Endometrial microvascular endothelial cells (primary cell): ENCODE results near the gene BPGM. TPM values are rescaled to one million over a fixed set of nuclear protein-coding genes. Genes with fewer than 3 reads are reported as not detected.
"Not testable (repeated sequence)": the region's sequence is repeated elsewhere in the genome, so short reads cannot be mapped to it uniquely, and the experiment has no call there.

ENCODE experiments used
- in situ Hi-C: cut with HindIII; loops from 2 replicates; pipeline ENCODE4 v1.10.0; 2017; ENCODE audit warnings: low sequenced_read_pairs, low pct_unique_long_range_greater_than_20kb; ENCODE audit errors: inconsistent ontology term
- total RNA-seq: library from RNA; depleted of rRNA; stranded (reverse); fragments of >200 nt; gene quantifications from one replicate; pipeline ENCODE4 v1.2.3, GENCODE V29; 2015; ENCODE audit errors: inconsistent ontology term

The BPGM gene
- total RNA-seq, 1 donor from 2014 or later, result 22.6 TPM

DNA sequence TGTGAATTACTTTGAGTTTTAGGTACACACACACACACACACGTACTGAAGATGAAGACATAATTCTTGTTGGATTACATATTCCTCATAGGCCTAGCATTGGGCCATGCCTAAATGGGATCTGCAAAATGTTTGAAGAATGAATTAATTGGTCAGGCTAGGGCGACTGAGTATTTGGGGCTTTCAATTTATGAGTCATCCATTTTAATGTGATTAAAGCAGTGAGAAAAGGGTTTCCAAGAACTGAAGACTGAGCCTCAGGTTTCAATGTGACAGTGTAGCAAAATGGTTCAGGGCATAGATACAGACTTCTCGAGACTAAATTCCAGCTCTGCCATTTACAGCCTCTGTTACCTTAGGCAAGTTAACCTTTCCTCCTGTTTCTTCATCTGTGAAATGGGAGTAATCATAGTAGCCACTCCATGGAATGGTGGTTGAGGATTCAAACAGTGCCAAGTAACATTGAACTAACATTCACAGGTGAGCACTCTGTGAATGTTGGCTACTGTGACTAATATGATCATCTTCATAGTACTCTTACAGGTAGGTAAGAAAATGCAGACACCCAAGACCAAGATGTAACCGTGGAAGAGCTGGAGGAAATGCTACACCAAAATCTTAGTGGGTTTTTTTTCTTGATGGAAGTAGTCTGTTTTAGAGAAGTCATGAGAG lies 7.6 kb downstream of the BPGM start:
- in situ Hi-C loops, result no loop called here

DNA sequence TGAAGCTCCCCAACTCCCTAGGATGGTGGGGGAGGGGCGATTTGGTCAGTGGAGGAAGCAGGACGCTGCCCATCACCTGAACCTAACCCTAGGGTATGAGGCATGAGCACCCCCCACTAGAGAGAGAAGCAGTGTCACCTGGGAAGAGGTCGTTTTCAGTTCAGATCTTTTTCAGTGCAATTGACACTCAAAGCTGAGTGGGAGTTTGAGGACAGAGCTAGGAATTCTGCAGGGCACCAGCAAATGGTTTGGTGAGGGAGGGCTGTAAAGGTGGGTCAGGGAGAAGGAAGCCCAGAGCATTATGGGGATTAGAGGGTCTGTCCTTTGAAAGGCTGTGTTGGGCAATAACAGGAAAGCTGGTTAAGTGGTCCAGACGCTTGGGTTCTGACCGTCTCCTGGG lies 10.9 kb downstream of the BPGM start:
- in situ Hi-C loops, result no loop called here

DNA sequence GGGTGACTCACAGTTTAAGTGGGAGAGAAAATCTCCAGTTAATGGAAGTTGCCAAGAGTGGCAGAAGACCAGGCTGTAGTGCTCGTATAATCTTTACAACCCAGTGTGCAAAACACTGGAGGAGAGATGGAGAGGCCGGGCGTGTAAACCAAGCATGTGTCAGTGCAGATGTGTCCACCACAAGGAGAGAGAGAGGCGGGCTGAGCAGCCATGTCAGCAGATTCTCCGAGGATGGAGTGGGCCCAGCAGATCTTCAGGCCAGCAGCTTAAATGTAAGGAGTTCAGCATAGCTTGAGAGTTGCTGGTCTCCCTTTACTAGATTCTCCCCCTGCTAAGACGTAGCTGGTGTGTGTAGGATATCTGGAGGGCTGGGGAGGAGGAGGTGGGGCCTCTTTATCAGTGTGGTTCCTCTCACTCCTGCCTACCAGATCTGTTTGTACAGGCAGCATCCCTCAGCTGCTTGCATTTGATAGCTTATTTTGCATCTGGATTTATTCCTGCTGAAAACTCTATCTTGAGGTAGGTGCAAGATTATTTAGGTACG lies 13.7 kb downstream of the BPGM start:
- in situ Hi-C loops, result no loop called here

DNA sequence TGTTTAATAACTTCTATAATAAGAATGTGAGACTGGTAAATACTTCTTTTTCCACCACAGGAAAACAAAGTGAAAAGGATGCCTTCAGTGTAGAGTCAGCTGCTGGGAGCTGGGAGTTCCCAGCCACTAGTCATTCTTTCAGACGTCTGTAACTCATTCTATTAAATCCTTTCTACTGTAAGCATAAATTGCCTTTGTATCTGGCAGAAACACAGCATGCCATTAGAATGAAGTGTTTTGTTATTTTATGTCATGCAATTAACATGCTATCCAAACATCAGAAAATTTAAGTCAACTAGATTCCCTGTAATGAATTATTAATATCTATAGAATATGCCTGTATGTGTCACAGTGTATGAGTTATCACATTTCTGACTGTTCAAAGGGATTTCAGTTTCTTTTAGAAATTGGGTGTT lies 14.3 kb downstream of the BPGM start:
- in situ Hi-C loops, result no loop called here

DNA sequence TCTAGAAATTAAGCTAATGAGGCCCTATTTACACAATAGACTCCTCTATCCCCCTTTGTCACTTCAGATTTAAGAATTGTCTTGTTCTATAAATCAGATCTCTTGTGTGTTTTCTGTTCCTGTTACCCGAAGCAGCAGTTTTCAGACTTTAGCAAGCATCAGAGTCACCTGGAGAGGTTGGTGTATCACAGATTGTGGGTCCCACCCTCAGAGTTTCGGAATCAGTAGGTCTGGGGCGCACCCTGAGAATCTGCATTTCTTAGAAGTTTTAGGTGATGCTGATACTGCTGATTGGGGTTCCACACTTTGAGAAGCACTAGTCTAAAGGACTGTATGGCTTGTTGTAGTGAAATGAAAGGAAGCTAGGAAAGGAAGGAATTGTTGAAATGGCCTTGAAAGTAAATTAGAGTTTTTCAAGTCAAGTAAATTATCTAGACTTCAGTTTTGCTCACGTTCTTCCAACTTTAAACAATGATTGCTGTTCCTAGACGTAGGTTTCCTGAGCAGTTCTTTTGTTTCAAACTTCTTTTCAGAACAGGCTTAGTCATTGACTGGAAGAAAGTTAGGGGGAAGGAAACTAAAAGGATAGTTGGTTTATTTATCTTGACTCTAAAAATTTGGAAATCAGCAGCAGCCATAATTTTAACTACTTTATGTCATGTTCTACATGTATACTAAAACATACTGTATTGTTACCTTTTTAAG lies 15.7 kb downstream of the BPGM start:
- in situ Hi-C loops, result no loop called here

DNA sequence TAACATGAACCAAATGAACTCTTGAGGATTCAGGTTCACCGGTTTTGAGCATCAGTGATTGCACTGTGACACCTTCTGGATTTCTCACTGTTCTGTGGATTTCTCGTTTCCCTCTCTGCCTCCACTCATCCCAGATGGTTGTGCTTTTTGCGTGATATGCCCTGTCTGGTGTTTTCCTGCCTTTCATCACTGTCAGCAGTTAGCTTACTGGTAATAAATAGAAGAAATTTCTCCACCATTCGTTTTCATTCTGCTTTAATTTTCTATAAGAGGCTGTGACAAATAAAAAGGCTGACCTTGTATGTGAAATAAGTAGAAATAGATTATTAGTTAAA lies 16.2 kb downstream of the BPGM start:
- in situ Hi-C loops, result no loop called here

DNA sequence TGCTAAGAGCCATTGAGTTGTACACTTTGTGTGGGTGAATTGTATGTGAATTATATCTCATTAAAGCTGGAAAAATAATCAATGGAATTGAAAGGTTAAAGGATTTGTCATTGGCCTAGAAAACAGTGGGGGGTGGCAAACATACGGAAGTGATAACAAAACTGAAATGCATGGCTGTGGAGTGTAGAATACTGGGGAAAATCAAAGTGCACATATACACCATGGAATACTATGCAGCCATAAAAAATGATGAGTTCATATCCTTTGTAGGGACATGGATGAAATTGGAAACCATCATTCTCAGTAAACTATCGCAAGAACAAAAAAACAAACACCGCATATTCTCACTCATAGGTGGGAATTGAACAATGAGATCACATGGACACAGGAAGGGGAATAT lies 18.4 kb downstream of the BPGM start:
- in situ Hi-C loops, result not testable (repeated sequence)

DNA sequence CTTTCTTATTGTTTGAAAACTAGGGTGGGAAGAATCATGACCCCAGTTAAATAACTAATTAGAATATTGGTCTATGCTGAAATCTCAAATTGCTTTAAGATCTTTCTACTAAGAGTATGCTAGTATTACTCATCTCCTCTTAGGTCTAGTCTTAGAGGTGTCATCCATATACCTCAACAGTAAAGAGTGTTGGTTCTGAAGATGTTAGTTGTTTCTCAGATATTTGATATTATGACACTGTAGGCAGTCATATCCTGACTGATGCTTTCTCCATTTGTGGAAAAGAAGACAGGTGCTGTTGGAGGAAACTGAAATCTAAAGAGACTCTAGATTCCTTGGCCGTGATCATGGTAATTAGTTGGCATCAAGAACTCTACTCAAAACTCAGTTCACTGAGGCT lies 21.2 kb downstream of the BPGM start:
- in situ Hi-C loops, result no loop called here

DNA sequence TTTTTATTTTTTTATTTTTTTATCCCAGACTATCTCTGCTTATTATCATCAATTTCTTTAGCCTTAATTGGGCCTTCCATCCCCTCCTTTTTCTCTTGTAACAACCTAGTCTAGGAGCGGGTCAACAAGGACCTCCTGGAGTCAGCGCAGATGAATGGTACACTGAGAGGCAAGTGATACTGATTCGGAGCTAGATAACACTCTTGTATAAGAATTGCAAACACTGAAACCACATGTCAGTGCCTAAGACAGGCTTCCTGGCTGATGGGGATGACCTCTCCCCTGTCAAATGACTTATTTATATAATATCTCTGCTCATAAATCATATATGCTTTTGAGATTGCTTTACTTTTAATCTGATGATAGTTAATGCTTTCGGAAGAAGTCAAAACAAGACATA lies 22.7 kb downstream of the BPGM start:
- in situ Hi-C loops, result no loop called here

DNA sequence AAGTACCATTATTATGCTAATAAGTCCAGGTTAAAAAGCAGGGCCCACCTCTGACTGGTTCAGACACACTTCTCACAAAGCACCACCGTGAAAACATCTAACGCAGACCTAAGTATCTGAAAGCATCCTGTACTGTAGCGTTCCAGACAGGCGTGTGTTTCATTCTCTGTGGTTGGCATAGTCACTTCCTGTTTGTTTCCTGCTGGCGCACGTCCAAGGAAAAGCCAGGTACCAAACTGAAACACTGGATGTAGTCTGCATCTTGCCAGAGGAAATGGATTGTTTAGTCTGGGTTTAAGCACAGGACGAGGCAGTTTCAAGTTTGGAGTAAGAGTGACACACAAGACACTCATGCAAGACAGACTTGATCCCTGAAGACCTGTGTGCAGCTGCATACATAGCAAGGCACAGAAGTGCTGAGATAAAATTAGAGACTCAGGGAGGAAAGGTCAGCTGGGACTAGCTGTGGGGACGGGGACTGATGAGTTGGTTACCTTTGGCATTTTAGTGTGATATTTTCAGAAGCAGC lies 23.3 kb downstream of the BPGM start:
- in situ Hi-C loops, result no loop called here

DNA sequence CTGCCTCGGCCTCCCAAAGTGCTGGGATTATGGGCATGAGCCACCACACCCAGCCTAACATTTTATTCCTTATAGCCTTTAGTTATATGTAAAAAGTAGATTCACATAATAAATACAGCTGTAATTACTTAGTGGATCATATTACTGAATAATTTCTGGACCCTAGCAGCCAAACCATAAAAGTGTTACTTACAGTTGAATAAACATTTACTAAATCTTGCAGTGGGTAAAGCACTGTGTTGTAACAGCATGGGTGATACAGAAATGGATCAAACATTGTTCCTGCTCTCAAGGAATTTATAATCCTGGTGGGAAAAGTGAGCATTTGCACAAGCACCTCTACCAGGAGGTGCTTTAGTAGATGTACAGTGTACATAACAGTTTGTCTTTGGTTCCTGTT lies 25.0 kb downstream of the BPGM start:
- in situ Hi-C loops, result no loop called here

DNA sequence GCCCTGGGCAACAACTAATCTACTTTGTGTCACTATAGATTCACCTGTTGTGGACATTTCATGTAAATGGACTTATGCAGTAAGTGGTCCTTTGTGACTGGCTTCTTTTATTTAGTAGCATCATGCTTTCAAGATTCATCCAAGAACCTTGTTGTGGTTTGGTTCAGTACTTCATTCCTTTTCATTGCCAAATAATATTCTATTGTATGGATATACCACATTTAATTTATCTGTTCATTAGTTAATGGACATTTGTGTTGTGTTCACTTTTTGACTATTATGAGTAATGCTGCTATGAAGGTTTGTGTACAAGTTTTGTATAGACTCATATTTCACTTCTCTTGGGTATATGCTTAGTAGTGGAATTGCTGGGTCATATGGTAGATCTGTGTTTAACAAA lies 27.8 kb downstream of the BPGM start:
- in situ Hi-C loops, result no loop called here

DNA sequence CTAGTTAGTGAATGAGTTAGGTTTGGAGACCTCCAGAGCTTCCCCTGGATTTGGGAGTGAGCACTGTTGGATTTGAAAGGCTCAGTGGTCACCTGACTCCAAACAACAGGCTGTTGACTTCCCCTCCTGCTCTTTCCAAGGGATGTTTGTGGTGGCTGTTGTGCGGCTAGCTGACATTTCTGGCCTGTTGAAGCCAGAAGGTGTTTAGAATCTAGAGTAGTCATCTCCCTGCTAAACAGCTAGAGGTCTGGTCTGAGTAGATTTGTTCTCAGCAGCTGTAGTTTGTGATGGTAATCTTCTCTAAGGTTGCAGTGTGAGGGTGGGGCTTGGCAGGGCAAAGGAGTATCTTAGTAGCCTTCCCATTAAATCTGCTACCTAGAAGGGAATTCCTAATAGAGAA lies 30.1 kb downstream of the BPGM start:
- in situ Hi-C loops, result no loop called here

DNA sequence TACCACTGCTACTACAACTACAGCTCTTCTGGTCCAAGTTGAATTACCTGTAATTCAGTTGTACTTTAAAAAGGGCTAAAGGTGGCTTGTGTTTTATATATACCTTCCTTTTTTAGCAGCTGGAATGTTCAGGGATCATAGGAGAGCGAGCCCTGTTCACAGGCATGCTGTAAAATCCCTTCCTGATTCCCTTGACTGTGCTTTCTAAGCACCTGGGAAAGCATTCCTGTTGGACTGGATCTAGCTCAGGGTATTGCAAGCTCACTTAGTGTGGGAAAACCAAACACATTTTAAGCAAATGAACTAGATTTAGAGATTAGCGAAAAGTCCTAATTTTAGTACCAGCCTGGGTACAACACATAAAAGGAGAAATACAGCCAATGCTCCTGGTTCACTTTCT lies 31.5 kb downstream of the BPGM start:
- in situ Hi-C loops, result no loop called here

DNA sequence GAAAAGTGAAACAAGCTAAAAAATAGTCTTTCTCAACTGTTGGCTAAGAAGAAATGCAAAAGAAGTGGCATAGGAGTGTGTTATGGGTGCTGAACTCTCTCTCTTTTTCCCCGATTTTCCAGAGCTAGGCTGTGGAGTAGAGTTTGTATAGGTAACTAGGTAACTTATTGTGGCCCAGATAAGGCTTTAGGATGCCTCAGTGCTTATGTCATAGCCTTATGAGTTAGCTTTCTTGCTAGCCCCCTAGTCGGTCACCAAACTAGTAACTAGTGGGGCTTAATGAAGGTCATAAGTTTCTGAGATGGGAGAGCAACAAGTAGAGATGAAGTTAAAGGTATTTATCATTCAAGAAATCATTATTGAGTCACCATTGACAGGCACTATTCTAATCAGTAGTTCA lies 32.4 kb downstream of the BPGM start:
- in situ Hi-C loops, result no loop called here

DNA sequence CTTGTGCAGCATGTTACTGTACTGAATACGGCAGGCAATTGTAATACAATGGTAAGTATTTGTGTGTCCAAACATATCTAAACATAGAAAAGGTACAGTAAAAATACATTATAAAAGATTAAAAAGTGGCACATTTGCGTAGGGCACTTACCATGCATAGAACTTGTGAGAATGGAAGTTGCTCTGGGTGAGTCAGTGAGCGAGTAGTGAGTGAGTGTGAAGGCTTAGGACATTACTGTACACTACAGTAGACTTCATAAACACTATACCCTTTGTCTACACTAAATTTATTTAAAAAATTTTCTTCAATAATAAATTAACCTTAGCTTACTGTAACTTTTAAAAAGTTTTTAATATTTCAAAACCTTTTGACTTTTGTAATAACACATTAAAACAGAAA lies 37.5 kb downstream of the BPGM start:
- in situ Hi-C loops, result no loop called here

DNA sequence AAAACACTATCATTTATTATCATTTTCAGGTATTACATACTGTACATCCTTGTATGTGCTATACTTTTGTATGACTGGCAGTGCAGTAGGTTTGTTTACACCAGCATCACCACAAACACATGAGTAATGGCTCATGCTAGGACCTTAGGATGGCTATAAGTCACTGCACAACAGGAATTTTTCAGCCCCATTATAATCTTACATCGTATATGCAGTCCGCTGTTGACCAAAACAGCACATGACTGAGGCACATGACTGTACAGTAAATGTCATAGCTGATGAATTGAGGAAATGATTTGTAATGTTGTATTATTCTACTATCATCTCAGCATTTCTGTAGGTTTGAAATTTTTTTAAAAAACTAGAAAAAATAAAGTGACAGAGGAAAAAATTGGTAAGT lies 38.6 kb downstream of the BPGM start:
- in situ Hi-C loops, result no loop called here

DNA sequence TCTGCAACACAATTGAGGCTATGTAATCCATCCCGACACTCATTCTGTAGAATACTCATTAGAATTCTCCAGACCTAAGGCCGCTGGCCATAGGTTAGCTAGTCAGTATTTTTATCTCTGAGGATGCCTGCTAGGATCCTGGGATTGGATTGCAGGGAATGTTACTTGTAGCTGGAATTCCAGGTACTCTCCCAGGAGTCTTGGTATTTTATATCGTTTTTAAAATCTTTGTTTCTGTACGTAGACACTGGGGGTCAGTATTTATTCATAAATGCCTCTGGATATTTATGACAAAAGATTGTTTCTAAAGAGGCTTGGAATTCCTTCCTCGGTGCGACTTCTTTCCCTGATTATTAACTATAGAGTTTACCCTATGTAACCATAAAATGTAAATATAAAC lies 40.1 kb downstream of the BPGM start:
- in situ Hi-C loops, result no loop called here

DNA sequence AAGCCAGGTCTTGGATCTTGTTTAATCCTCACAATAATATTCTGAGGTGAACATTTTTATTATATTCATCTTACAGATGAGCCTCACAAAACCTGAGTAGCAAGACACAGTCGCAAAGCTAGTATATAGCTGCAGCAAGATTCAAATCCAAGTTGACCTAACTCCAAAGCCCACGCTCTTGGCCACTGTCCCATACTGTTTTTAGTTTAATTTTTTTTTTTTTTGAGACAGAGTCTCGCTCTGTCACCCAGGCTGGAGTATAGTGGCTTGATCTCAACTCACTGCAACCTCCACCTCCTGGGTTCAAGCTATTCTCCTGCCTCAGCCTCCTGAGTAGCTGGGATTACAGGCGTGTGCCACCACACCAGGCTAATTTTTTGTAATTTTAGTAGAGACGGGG lies 42.9 kb downstream of the BPGM start:
- in situ Hi-C loops, result not testable (repeated sequence)

DNA sequence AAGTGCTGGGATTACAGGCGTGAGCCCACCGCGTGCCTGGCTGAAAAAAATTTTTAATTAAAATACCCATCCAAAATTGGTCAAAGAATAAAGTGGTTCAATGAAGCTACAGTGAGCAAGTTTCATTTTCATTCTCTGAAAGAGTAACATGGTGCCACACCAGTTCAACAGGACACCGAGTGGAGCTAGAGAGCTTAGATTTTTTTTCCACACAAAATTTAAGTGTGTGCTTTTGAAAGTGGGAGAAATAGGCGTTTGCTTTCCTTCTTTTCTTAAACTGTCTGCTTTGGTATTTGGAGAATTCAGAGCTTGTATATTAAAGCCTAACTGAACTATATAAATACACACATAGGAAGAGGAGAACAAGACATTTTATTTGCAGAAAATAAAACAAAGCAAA lies 43.4 kb downstream of the BPGM start:
- in situ Hi-C loops, result no loop called here
